Right lobe of liver (tissue), 4 donors: Measurements from ENCODE around the gene ACSS1.

Experiments
- POLR2A ChIP-seq: fragments of 450-650 bp; IDR thresholded peaks from one replicate; pipeline ENCODE4 v1.6.1; 2017; ENCODE audit warnings: antibody characterized with exemption, mild to moderate bottlenecking
- TF ChIP-seq, protein P1 (sequence below), 4 donors: fragments of 200-600 bp in 3 of 4; fragments of 450-650 bp in 1 of 4; IDR thresholded peaks; one replicate each; pipeline versions ENCODE4 v1.5.1 to v1.8.0; 2016 to 2022; ENCODE audit warnings: antibody characterized with exemption in 4 of 4, mild to moderate bottlenecking in 2 of 4
- donor health status: DM: no; HTN: no; CAD: no.
- donor health status: DM: no; HTN: no; CAD: no.
- donor health status: DM: no; HTN: yes; CAD: no.

DNA sequence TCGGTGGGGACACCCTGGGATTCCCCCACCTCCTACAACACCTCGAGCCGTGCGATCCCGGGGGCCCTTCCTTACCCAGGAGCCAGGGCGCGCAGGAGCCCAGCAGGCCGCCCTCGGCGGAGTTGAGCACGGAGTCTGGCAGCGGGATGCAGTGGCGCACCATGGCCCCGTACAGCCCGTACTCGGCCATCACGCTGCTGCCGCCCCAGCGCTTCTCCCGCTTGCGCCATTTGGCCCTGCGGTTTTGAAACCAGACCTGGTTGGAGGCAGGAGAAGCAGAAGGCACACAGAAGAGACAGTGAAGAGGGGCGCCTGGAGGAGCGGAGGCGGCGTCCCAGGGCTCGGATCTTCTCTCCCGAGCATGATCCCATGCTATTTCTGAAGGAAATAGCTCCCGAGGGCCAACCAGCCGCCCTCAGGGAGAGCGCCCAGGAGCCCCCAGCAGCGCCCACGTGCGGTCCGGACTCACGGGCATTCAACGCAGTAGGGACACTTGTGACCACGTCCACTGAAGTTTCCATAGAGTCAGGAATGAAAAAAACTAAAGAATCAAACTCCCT lies 19.8 kb upstream of the ACSS1 start:
- TF ChIP-seq, protein P1, sequence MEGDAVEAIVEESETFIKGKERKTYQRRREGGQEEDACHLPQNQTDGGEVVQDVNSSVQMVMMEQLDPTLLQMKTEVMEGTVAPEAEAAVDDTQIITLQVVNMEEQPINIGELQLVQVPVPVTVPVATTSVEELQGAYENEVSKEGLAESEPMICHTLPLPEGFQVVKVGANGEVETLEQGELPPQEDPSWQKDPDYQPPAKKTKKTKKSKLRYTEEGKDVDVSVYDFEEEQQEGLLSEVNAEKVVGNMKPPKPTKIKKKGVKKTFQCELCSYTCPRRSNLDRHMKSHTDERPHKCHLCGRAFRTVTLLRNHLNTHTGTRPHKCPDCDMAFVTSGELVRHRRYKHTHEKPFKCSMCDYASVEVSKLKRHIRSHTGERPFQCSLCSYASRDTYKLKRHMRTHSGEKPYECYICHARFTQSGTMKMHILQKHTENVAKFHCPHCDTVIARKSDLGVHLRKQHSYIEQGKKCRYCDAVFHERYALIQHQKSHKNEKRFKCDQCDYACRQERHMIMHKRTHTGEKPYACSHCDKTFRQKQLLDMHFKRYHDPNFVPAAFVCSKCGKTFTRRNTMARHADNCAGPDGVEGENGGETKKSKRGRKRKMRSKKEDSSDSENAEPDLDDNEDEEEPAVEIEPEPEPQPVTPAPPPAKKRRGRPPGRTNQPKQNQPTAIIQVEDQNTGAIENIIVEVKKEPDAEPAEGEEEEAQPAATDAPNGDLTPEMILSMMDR (IDR thresholded peaks at IDR 0.05) = no peak
- no peak for TF ChIP-seq POLR2A
